ENCODE data around the gene HINT3.

- no peak for TF ChIP-seq CTCF (IDR thresholded peaks at IDR 0.05)
- TF ChIP-seq POLR2A (IDR thresholded peaks at IDR 0.05): no peak
Observed at GRCh38 chr6:125959041-125959440, 2.5 kb downstream of the HINT3 start.
